ENCODE measurements around the gene PMVK. TPM values are rescaled to one million over a fixed set of nuclear protein-coding genes. Genes with fewer than 3 reads are reported as not detected.

PMVK gene
- total RNA-seq, 1 experiment from 2014 or later: 42.2 TPM

DNA sequence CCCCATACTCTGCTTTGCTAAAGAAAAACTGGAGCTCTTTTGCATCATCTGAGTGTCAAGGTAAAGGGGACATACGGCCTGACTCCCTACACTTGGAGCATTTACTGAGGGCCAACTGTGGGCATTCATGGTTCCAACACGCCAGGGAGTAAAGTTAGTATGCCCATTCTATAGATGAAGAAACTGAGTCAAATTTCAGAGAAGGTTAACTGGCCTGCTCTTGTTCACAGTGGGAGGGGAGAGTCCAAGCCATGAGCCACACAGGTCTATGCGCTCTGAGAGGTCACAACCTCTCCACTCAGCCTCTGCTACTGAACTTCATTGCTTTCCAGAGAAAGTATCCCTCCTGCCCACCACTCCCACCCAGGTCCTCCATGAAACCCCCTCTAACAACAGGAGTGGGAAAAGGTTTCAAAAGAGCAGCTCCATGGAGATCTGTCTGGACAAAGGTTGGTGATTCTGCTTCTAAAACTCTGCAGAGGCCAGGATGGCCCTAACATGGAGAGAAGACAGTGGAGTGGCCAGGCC, 59.6 kb downstream of the PMVK start:
- in situ Hi-C loops (cut with HindIII; ENCODE audit: low pct_unique_long_range_greater_than_20kb, low sequenced_read_pairs): no loop called here
- DNase-seq (ENCODE audit: low read depth, low spot score) (no peak), ATAC-seq (no peak)
- ChIA-PET POLR2A (no interaction called here), CTCF (interaction anchor here (0.7 kb wide), 1 partner anchor 57 kb away, joined by 3 read pairs; no protein-coding TSS in a partner anchor)
- H3K36me3 ChIP-seq (ENCODE audit: control insufficient read depth, insufficient read depth, low read length): no peaks in the 10 kb centered on the region
- H3K4me1 ChIP-seq (ENCODE audit: control insufficient read depth, insufficient read depth, low read length): peaks cover 7% of the 10 kb centered on the region; the same call in 1 of the 2 replicates
- BruUV-seq (replicated peaks): no TSS peak
- no peak for TF ChIP-seq SIN3A (IDR thresholded peaks at IDR 0.05; ENCODE audit: borderline replicate concordance, insufficient read depth, low read depth, low read length)
- H3K4me3 ChIP-seq (ENCODE audit: low read depth in 2 of 2, low read length in 2 of 2): no peak overlapping the region
- no peak overlapping the region for H3K27ac ChIP-seq (ENCODE audit: low read length)
- H3K27me3 ChIP-seq (ENCODE audit: control insufficient read depth, insufficient read depth, low read length): peaks cover 3% of the 10 kb centered on the region; the same call in 1 of the 2 replicates
- H3K9me3 ChIP-seq (ENCODE audit: control insufficient read depth, insufficient read depth, low read depth, low read length): no peaks in the 10 kb centered on the region
- intact Hi-C loops (cut with micrococcal nuclease; ENCODE audit: unreplicated experiment): loop anchor here (5.0 kb wide), 1 partner anchor 110 kb away; no protein-coding TSS in a partner anchor

Small RNA genes lying within 50 kb of the gene (microRNA-seq; reads per million reads assigned to microRNA genes)
- gene MIR4258 (ENCODE audit: unreplicated experiment): not detected

Other genes with a start within 250 kb of the PMVK start
- gene KCNN3, start 66.4 kb downstream of the PMVK start, total RNA-seq (2021; ENCODE audit: unreplicated experiment): 0.05 TPM
- 40.7 TPM for gene PBXIP1, start 19.4 kb upstream of the PMVK start, total RNA-seq (2021; ENCODE audit: unreplicated experiment)
- 41.1 TPM for gene PYGO2, start 25.1 kb upstream of the PMVK start, total RNA-seq (2021; ENCODE audit: unreplicated experiment)
- gene SHC1, start 34.0 kb upstream of the PMVK start, total RNA-seq (2021; ENCODE audit: unreplicated experiment): 373 TPM
- gene CKS1B, start 38.0 kb upstream of the PMVK start, total RNA-seq (2021; ENCODE audit: unreplicated experiment): 212 TPM
- gene FLAD1, start 46.6 kb upstream of the PMVK start, total RNA-seq (2021; ENCODE audit: unreplicated experiment): 72.8 TPM
- 0.67 TPM for gene LENEP, start 56.9 kb upstream of the PMVK start, total RNA-seq (2021; ENCODE audit: unreplicated experiment)
- gene ZBTB7B, start 66.1 kb upstream of the PMVK start, total RNA-seq (2021; ENCODE audit: unreplicated experiment): 55.8 TPM
- gene DCST2, start 97.1 kb upstream of the PMVK start, total RNA-seq (2021; ENCODE audit: unreplicated experiment): 0.13 TPM
- gene DCST1, start 97.1 kb upstream of the PMVK start, total RNA-seq (2021; ENCODE audit: unreplicated experiment): not detected
- 41.7 TPM for gene ADAM15, start 114.6 kb upstream of the PMVK start, total RNA-seq (2021; ENCODE audit: unreplicated experiment)
- gene EFNA4, start 127.0 kb upstream of the PMVK start, total RNA-seq (2021; ENCODE audit: unreplicated experiment): 8.0 TPM
- gene EFNA3, start 142.1 kb upstream of the PMVK start, total RNA-seq (2021; ENCODE audit: unreplicated experiment): 2.3 TPM
- 23.8 TPM for gene EFNA1, start 191.2 kb upstream of the PMVK start, total RNA-seq (2021; ENCODE audit: unreplicated experiment)
- 67.4 TPM for gene SLC50A1, start 199.1 kb upstream of the PMVK start, total RNA-seq (2021; ENCODE audit: unreplicated experiment)
- gene DPM3, start 203.8 kb upstream of the PMVK start, total RNA-seq (2021; ENCODE audit: unreplicated experiment): 66.0 TPM
- 155 TPM for gene KRTCAP2, start 236.6 kb upstream of the PMVK start, total RNA-seq (2021; ENCODE audit: unreplicated experiment)
- 3.8 TPM for gene TRIM46, start 237.1 kb upstream of the PMVK start, total RNA-seq (2021; ENCODE audit: unreplicated experiment)